Stomach (tissue), 4 donors: ENCODE results near the gene PRKG1.

ENCODE experiments used
- POLR2A ChIP-seq, 4 donors: fragments of 450-650 bp; IDR thresholded peaks; one replicate each; pipeline ENCODE4 v1.6.1; 2016; ENCODE audit warnings: antibody characterized with exemption in 4 of 4, control low read depth in 2 of 4, mild to moderate bottlenecking in 1 of 4, moderate library complexity in 1 of 4
- TF ChIP-seq, protein P1 (sequence below), 7 experiments: fragments of 450-650 bp in 4 of 7; fragments of 200-600 bp in 3 of 7; sonication (generic) in 3 of 7; IDR thresholded peaks; one replicate each; pipeline ENCODE4 v1.5.1; 2016 to 2019; ENCODE audit warnings: antibody characterized with exemption in 7 of 7, control low read depth in 2 of 7, mild to moderate bottlenecking in 1 of 7

DNA sequence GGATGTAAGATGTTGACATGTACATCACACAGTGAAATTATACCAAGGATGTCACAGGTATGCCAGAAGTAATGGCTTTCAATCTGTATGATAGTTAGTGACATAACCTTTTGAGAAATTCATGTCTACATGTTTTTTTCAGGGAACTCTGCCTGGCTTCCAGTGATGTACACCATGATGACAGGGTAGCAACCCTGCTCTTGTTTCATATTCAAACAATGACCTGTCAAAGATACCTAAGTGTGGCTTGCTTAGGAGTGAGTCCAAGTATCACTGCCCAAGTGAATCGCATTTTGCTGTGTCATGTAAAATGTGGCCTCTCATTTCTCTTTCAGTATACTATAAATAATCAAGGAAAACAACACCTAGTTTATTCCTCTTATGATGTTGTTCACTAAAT, 1033.9 kb downstream of the PRKG1 start:
- TF ChIP-seq, protein P1, sequence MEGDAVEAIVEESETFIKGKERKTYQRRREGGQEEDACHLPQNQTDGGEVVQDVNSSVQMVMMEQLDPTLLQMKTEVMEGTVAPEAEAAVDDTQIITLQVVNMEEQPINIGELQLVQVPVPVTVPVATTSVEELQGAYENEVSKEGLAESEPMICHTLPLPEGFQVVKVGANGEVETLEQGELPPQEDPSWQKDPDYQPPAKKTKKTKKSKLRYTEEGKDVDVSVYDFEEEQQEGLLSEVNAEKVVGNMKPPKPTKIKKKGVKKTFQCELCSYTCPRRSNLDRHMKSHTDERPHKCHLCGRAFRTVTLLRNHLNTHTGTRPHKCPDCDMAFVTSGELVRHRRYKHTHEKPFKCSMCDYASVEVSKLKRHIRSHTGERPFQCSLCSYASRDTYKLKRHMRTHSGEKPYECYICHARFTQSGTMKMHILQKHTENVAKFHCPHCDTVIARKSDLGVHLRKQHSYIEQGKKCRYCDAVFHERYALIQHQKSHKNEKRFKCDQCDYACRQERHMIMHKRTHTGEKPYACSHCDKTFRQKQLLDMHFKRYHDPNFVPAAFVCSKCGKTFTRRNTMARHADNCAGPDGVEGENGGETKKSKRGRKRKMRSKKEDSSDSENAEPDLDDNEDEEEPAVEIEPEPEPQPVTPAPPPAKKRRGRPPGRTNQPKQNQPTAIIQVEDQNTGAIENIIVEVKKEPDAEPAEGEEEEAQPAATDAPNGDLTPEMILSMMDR (IDR thresholded peaks at IDR 0.05): no peak
- TF ChIP-seq POLR2A (IDR thresholded peaks at IDR 0.05): no peak
